A673 (cell line): ENCODE measurements around the gene UGT2A1. TPM values are rescaled to one million over a fixed set of nuclear protein-coding genes. Genes with fewer than 3 reads are reported as not detected.

ENCODE experiments used
- BruUV-seq: library from RNA; stranded (reverse); fragments of 400-500 nt; replicated peaks from 2 replicates; lab custom pipeline; 2021; lab: Mats Ljungman, UMichigan
- CTCF ChIA-PET: fragments of 300-600 bp; sonication (Branson Sonifier 250); formaldehyde crosslinking; loops from one replicate; lab custom pipeline; 2022; ENCODE audit warnings: antibody characterized with exemption; lab: Charles Lee
- POLR2A ChIA-PET: fragments of 300-600 bp; sonication (Branson Sonifier 250); formaldehyde crosslinking; loops from one replicate; lab custom pipeline; 2022; ENCODE audit warnings: antibody characterized with exemption; ENCODE audit not compliant: low non-redundant PET; lab: Charles Lee
- DNase-seq: peaks from one replicate; pipeline ENCODE4 v3.0.0-alpha.2; 2015; ENCODE audit warnings: low spot score
- H3K27ac ChIP-seq: fragments of 200-600 bp; sonication (generic); 2 replicates; pipeline ENCODE4 v1.5.1; 2016; ENCODE audit warnings: mixed run types, low read depth, mild to moderate bottlenecking, mixed read lengths, antibody characterized with exemption, low read length; ENCODE audit not compliant: poor library complexity, severe bottlenecking
- H3K27me3 ChIP-seq: fragments of 200-600 bp; sonication (generic); replicated peaks from 2 replicates; pipeline ENCODE4 v1.6.1; 2017; ENCODE audit warnings: mixed run types, low read depth, mild to moderate bottlenecking, mixed read lengths, antibody characterized with exemption, low read length; ENCODE audit not compliant: insufficient read depth, poor library complexity
- H3K36me3 ChIP-seq: fragments of 200-600 bp; sonication (generic); 2 replicates; pipeline ENCODE4 v1.6.1; 2016; ENCODE audit warnings: mixed run types, mild to moderate bottlenecking, mixed read lengths, antibody characterized with exemption, low read length; ENCODE audit not compliant: insufficient read depth, poor library complexity, severe bottlenecking
- H3K4me1 ChIP-seq: fragments of 200-600 bp; sonication (generic); 2 replicates; pipeline ENCODE4 v1.6.1; 2017; ENCODE audit warnings: mixed run types, mild to moderate bottlenecking, mixed read lengths, antibody characterized with exemption, low read length; ENCODE audit not compliant: insufficient read depth, poor library complexity, severe bottlenecking
- H3K4me3 ChIP-seq: fragments of 200-600 bp; sonication (generic); 2 replicates; pipeline ENCODE4 v1.5.1; 2016; ENCODE audit warnings: low read depth, mixed run types, mild to moderate bottlenecking, mixed read lengths, low read length; ENCODE audit not compliant: poor library complexity, severe bottlenecking
- H3K9me3 ChIP-seq: fragments of 200-600 bp; sonication (generic); 2 replicates; pipeline ENCODE4 v1.6.1; 2016; ENCODE audit warnings: mixed run types, low read depth, mild to moderate bottlenecking, mixed read lengths, antibody characterized with exemption, low read length; ENCODE audit not compliant: poor library complexity, severe bottlenecking
- EZH2 ChIP-seq: fragments of 200-600 bp; sonication (generic); IDR thresholded peaks from 2 replicates; pipeline ENCODE4 v1.6.1; 2017; ENCODE audit warnings: borderline replicate concordance, low read depth, mild to moderate bottlenecking, mixed read lengths, antibody characterized with exemption, low read length; ENCODE audit not compliant: poor library complexity, severe bottlenecking
- intact Hi-C: fragments of 100-400 bp; cut with micrococcal nuclease; formaldehyde crosslinking; loops from one replicate; pipeline ENCODE4 v1.10.0; 2022; ENCODE audit not compliant: unreplicated experiment
- total RNA-seq: library from RNA; stranded (reverse); gene quantifications from 2 replicates; pipeline ENCODE4 v1.2.3, GENCODE V29; 2021
- TF ChIP-seq, protein P1 (sequence below): fragments of 300-800, 200-600 bp; sonication (generic); conservative IDR thresholded peaks from 2 replicates; pipeline ENCODE4 v1.5.1; 2017; ENCODE audit warnings: low read depth, mild to moderate bottlenecking, antibody characterized with exemption, low read length, moderate library complexity, mixed read lengths

Gene UGT2A1
- total RNA-seq, 1 experiment from 2014 or later, result not detected

- Histone ChIP-seq H3K36me3 (no peaks in the 10 kb centered on the region), H3K27ac (no peak overlapping the region), H3K9me3 (no peaks in the 10 kb centered on the region), H3K4me3 (no peak overlapping the region), H3K27me3 (no peaks in the 10 kb centered on the region), H3K4me1 (no peaks in the 10 kb centered on the region)
- CTCF ChIA-PET, result no interaction called here
- no peak for DNase-seq
- BruUV-seq, result no TSS peak
- TF ChIP-seq, protein P1, sequence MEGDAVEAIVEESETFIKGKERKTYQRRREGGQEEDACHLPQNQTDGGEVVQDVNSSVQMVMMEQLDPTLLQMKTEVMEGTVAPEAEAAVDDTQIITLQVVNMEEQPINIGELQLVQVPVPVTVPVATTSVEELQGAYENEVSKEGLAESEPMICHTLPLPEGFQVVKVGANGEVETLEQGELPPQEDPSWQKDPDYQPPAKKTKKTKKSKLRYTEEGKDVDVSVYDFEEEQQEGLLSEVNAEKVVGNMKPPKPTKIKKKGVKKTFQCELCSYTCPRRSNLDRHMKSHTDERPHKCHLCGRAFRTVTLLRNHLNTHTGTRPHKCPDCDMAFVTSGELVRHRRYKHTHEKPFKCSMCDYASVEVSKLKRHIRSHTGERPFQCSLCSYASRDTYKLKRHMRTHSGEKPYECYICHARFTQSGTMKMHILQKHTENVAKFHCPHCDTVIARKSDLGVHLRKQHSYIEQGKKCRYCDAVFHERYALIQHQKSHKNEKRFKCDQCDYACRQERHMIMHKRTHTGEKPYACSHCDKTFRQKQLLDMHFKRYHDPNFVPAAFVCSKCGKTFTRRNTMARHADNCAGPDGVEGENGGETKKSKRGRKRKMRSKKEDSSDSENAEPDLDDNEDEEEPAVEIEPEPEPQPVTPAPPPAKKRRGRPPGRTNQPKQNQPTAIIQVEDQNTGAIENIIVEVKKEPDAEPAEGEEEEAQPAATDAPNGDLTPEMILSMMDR, result no peak
- TF ChIP-seq EZH2, result no peak
- POLR2A ChIA-PET, result no interaction called here
- intact Hi-C loops, result no loop called here
Measured at GRCh38 chr4:69591364-69591763, 61.7 kb downstream of the UGT2A1 start.

GRCh38 chr4:69589884-69590283 is 63.2 kb downstream of the UGT2A1 start:
- H3K36me3 ChIP-seq, result no peaks in the 10 kb centered on the region
- H3K27ac ChIP-seq, result no peak overlapping the region
- TF ChIP-seq, protein P1, result no peak
- no peak for TF ChIP-seq EZH2
- intact Hi-C loops, result no loop called here
- no TSS peak for BruUV-seq
- no peak for DNase-seq
- H3K9me3 ChIP-seq, result no peaks in the 10 kb centered on the region
- no peaks in the 10 kb centered on the region for H3K27me3 ChIP-seq
- ChIA-PET CTCF (no interaction called here), POLR2A (no interaction called here)
- no peak overlapping the region for H3K4me3 ChIP-seq
- no peaks in the 10 kb centered on the region for H3K4me1 ChIP-seq

DNA sequence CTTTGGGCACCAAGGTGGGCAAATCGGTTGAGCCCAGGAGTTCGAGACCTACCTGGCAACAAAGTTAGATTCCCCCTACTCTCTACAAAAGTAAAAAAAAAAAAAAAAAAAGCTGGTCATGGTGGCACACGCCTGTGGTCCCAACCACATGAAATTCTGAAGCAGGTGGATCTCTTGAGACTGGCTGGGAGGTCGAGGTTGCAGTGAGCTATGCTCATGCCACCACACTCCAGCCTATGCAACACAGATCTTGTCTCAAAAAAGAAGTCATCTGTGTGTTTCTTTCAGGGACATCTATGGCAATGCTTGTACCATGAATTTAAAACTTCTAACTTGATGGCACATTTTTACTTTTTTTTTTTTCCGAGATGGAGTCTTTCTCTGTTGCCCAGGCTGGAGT is 68.9 kb downstream of the UGT2A1 start:
- TF ChIP-seq EZH2, result no peak
- TF ChIP-seq, protein P1, result no peak
- POLR2A ChIA-PET, result no interaction called here
- intact Hi-C loops, result no loop called here

More for the DNA sequence above, 68.9 kb downstream of the UGT2A1 start:
- BruUV-seq, result no TSS peak
- CTCF ChIA-PET, result no interaction called here
- no peaks in the 10 kb centered on the region for H3K36me3 ChIP-seq
- H3K27ac ChIP-seq, result no peak overlapping the region
- H3K4me1 ChIP-seq, result no peaks in the 10 kb centered on the region
- DNase-seq, result no peak
- H3K27me3 ChIP-seq, result no peaks in the 10 kb centered on the region
- no peak overlapping the region for H3K4me3 ChIP-seq
- H3K9me3 ChIP-seq, result no peaks in the 10 kb centered on the region
